Loucy (cell line): Measurements from ENCODE around the gene C10orf105.

Source experiments
- CTCF ChIP-seq: fragments of 200-600 bp; sonication (generic); conservative IDR thresholded peaks from 2 replicates; pipeline ENCODE4 v1.5.1; 2014; ENCODE audit warnings: mild to moderate bottlenecking, antibody characterized with exemption, low read length
- EZH2phosphoT487 ChIP-seq: fragments of 200-600 bp; IDR thresholded peaks from 2 replicates; pipeline ENCODE4 v1.6.1; 2018; ENCODE audit warnings: antibody characterized with exemption, mild to moderate bottlenecking, moderate library complexity, borderline replicate concordance

GRCh38 chr10:71739358-71739900 lies 19.9 kb upstream of the C10orf105 start:
- TF ChIP-seq CTCF (no peak), EZH2phosphoT487 (no peak)
